Mucosa of descending colon (tissue), 3 donors: ENCODE measurements around the gene COLGALT1. TPM values are rescaled to one million over a fixed set of nuclear protein-coding genes. Genes with fewer than 3 reads are reported as not detected.

Experiments used
- ATAC-seq: fragments of 200-7000 bp; cut with Tn5 transposase; one replicate; pipeline ENCODE4 v1.9.1; 2020; ENCODE audit warnings: mild to moderate bottlenecking, moderate library complexity
- DNase-seq, 3 donors: peaks; one replicate each; pipeline ENCODE4 v3.0.0-alpha.2; 2020
- H3K36me3 ChIP-seq: fragments of 200-600 bp; one replicate; pipeline ENCODE4 v1.8.0; 2021; ENCODE audit warnings: low read depth, mild to moderate bottlenecking
- H3K4me1 ChIP-seq: fragments of 200-600 bp; one replicate; pipeline ENCODE4 v1.8.0; 2021; ENCODE audit warnings: low read depth, mild to moderate bottlenecking
- H3K4me3 ChIP-seq: fragments of 200-600 bp; one replicate; pipeline ENCODE4 v1.8.0; 2021; ENCODE audit warnings: mild to moderate bottlenecking
- H3K9me3 ChIP-seq: fragments of 200-600 bp; one replicate; pipeline ENCODE4 v1.8.0; 2021; ENCODE audit warnings: mild to moderate bottlenecking
- intact Hi-C, 2 donors: fragments of 100-400 bp; cut with DNase I in 1 of 2; cut with micrococcal nuclease in 1 of 2; formaldehyde crosslinking; loops; one replicate each; pipeline versions ENCODE4 v1.11.0 to v1.11.1; 2022; cut with DNase I, micrococcal nuclease
- total RNA-seq, 3 donors: library from RNA; stranded (reverse); fragmentation: NEBNext Ultra II Directional in 2 of 3; extraction: Animal tissue kit (Norgen Biotek cat#: 25700) in 2 of 3; gene quantifications; one replicate each; pipeline versions ENCODE4 v1.2.1 to v1.2.4, GENCODE V29; 2021 to 2023
- TF ChIP-seq, protein P1 (sequence below): fragments of 200-600 bp; IDR thresholded peaks from one replicate; pipeline ENCODE4 v1.8.0; 2022; ENCODE audit warnings: antibody characterized with exemption, mild to moderate bottlenecking
- donor health status: DM: no; HTN: no; CAD: no; lungs with moderate emphysema.
- donor health status: DM: no; HTN: no; CAD: no.
- donor health status: DM: no; HTN: yes; CAD: no.

The COLGALT1 gene
- total RNA-seq, 3 donors from 2014 or later: 50.1 to 71.0 (median 50.8) TPM

- ATAC-seq (no peak), DNase-seq (no peak)
- Histone ChIP-seq H3K4me3 (no peak overlapping the region), H3K36me3 (no peaks in the 10 kb centered on the region), H3K4me1 (peaks cover 6% of the 10 kb centered on the region), H3K9me3 (no peaks in the 10 kb centered on the region)
- intact Hi-C loops: no loop called here
- TF ChIP-seq, protein P1, sequence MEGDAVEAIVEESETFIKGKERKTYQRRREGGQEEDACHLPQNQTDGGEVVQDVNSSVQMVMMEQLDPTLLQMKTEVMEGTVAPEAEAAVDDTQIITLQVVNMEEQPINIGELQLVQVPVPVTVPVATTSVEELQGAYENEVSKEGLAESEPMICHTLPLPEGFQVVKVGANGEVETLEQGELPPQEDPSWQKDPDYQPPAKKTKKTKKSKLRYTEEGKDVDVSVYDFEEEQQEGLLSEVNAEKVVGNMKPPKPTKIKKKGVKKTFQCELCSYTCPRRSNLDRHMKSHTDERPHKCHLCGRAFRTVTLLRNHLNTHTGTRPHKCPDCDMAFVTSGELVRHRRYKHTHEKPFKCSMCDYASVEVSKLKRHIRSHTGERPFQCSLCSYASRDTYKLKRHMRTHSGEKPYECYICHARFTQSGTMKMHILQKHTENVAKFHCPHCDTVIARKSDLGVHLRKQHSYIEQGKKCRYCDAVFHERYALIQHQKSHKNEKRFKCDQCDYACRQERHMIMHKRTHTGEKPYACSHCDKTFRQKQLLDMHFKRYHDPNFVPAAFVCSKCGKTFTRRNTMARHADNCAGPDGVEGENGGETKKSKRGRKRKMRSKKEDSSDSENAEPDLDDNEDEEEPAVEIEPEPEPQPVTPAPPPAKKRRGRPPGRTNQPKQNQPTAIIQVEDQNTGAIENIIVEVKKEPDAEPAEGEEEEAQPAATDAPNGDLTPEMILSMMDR: no peak
Observed at GRCh38 chr19:17604372-17605025, 49.0 kb downstream of the COLGALT1 start.

DNA sequence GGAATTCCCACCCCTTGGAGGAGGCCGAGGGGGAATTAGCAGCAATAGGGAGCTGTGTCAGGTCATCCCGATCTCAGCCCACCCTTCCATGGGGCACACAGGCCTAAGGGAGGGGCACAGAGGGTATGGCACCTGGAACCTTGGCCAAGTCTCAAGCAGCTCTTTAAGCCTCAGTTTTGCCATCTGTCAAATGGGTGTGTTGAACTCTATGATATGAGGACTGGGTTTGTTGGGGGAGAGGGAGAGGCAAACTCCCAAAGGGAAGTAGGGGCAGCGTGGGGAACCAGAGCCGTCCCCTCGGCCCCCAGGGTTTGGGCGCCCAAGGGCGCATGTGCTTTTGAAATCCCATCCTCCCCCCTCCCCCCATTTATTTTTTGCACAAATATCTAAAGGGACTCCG, 49.7 kb downstream of the COLGALT1 start:
- intact Hi-C loops: no loop called here
- no peak overlapping the region for H3K4me3 ChIP-seq
- TF ChIP-seq, protein P1: no peak
- ATAC-seq (no peak), DNase-seq (no peak)
- peaks cover 6% of the 10 kb centered on the region for H3K4me1 ChIP-seq
- no peaks in the 10 kb centered on the region for H3K9me3 ChIP-seq
- no peaks in the 10 kb centered on the region for H3K36me3 ChIP-seq

- H3K4me1 ChIP-seq: peaks cover 6% of the 10 kb centered on the region
- intact Hi-C loops: no loop called here
- DNase-seq: peak; percentile 69 to 87 (median 77)
- no peaks in the 10 kb centered on the region for H3K9me3 ChIP-seq
- H3K4me3 ChIP-seq: no peak overlapping the region
- TF ChIP-seq, protein P1: no peak
- no peaks in the 10 kb centered on the region for H3K36me3 ChIP-seq
- peak; percentile 88 for ATAC-seq
Observed at GRCh38 chr19:17605761-17606589, 50.5 kb downstream of the COLGALT1 start.

DNA sequence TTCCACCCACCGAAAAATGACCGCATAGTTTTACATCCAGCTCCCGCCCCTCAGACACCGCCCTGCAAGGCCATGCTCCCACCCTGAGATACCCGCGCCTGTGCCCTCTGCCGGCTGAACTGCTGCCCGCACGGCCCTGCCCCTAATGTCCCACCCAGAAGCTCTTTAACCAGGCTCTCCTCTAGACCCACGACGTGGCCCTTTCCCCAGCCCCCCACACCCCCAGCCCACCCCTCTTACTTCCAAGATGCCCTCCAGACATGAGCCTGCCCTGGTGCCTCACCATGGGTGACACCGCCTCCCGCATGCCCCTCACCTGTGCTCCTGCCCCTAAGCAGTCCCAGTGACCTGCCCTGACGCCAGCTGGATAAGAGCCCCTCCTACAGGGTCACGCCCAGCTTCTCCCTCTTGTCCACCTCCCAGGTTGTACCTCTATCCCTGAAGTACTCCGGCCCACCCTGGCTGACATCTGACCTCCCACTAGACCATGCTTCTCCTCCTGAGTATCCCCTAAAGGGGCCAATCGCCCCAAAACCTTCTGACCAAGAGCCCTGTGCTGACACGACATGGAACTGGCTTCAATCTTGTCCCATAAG, 51.2 kb downstream of the COLGALT1 start:
- no peaks in the 10 kb centered on the region for H3K36me3 ChIP-seq
- H3K9me3 ChIP-seq: no peaks in the 10 kb centered on the region
- TF ChIP-seq, protein P1: no peak
- no peak overlapping the region for H3K4me3 ChIP-seq
- no peak for DNase-seq
- peaks cover 6% of the 10 kb centered on the region for H3K4me1 ChIP-seq
- intact Hi-C loops: no loop called here
- ATAC-seq: no peak

DNA sequence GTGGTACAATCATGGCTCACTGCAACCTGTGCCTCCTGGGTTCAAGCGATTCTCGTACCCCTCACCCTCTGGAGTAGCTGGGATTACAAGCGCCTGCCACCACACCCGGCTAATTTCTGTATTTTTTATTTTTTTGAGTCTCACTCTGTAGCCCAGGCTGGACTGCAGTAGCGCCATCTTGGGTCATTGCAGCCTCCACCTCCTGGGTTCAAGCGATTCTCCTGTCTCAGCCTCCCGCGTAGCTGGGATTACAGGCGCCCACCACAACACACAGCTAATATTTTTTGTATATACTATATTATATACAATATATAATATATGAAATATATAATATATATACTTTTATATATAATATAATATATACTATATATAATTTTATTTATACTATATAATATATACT, 52.5 kb downstream of the COLGALT1 start:
- intact Hi-C loops: no loop called here
- H3K4me3 ChIP-seq: no peak overlapping the region
- no peaks in the 10 kb centered on the region for H3K36me3 ChIP-seq
- peaks cover 6% of the 10 kb centered on the region for H3K4me1 ChIP-seq
- no peak for DNase-seq
- TF ChIP-seq, protein P1: no peak
- no peaks in the 10 kb centered on the region for H3K9me3 ChIP-seq
- ATAC-seq: no peak
